ENCODE results near the gene ZNF740.

GRCh38 chr12:53214687-53215455 is 34.3 kb downstream of the ZNF740 start:
- TF ChIP-seq CTCF (IDR thresholded peaks at IDR 0.05) (no peak), POLR2A (IDR thresholded peaks at IDR 0.05) (no peak)

Measured in body of pancreas (tissue), 4 donors.